Cortex of kidney (tissue), 1 donor: ENCODE results near the gene SH3PXD2A.

Source experiments
- DNase-seq: peaks from one replicate; lab custom pipeline; 2025; lab: John Stamatoyannopoulos, UW

The SH3PXD2A gene

GRCh38 chr10:103720964-103721335 lies 134.4 kb downstream of the SH3PXD2A start:
- DNase-seq, result no peak

GRCh38 chr10:103720328-103720963 lies 134.9 kb downstream of the SH3PXD2A start:
- no peak for DNase-seq

GRCh38 chr10:103719036-103719435 lies 136.3 kb downstream of the SH3PXD2A start:
- no peak for DNase-seq

- no peak for DNase-seq
Measured at GRCh38 chr10:103718247-103718620, 137.1 kb downstream of the SH3PXD2A start.

GRCh38 chr10:103717341-103718246 lies 137.8 kb downstream of the SH3PXD2A start:
- no peak for DNase-seq

GRCh38 chr10:103716206-103717160 lies 138.9 kb downstream of the SH3PXD2A start:
- no peak for DNase-seq

- no peak for DNase-seq
Measured at GRCh38 chr10:103715430-103715829, 139.9 kb downstream of the SH3PXD2A start.

GRCh38 chr10:103714232-103714891 lies 141.0 kb downstream of the SH3PXD2A start:
- no peak for DNase-seq

GRCh38 chr10:103713676-103714075 lies 141.7 kb downstream of the SH3PXD2A start:
- no peak for DNase-seq

GRCh38 chr10:103712898-103713498 lies 142.4 kb downstream of the SH3PXD2A start:
- no peak for DNase-seq

GRCh38 chr10:103712146-103712545 lies 143.2 kb downstream of the SH3PXD2A start:
- no peak for DNase-seq

GRCh38 chr10:103711351-103711994 lies 143.9 kb downstream of the SH3PXD2A start:
- no peak for DNase-seq

- no peak for DNase-seq
Measured at GRCh38 chr10:103710490-103710889, 144.9 kb downstream of the SH3PXD2A start.

GRCh38 chr10:103709341-103709920 lies 145.9 kb downstream of the SH3PXD2A start:
- DNase-seq, result no peak

- DNase-seq, result no peak
Measured at GRCh38 chr10:103708627-103709288, 146.6 kb downstream of the SH3PXD2A start.

GRCh38 chr10:103707956-103708626 lies 147.3 kb downstream of the SH3PXD2A start:
- DNase-seq, result no peak

GRCh38 chr10:103706762-103707161 lies 148.6 kb downstream of the SH3PXD2A start:
- no peak for DNase-seq

- no peak for DNase-seq
Measured at GRCh38 chr10:103706047-103706446, 149.3 kb downstream of the SH3PXD2A start.
